Activated CD4-positive, alpha-beta T cell treated with anti-CD3 and anti-CD28 coated beads, Interleukin-2, amount 50 U/mL, for 4 hours (primary cell): ENCODE data around the gene AFF1.
"Not testable (repeated sequence)": the region's sequence is repeated elsewhere in the genome, so short reads cannot be mapped to it uniquely, and the experiment has no call there.

Experiments
- DNase-seq, 2 experiments: peaks; one replicate each; pipeline ENCODE4 v3.0.0-alpha.2; 2020

The AFF1 gene

GRCh38 chr4:87121341-87122065 is 186.7 kb downstream of the AFF1 start:
- no peak for DNase-seq

GRCh38 chr4:87122252-87122651 is 187.4 kb downstream of the AFF1 start:
- no peak for DNase-seq

- DNase-seq, result no peak
Measured at GRCh38 chr4:87126056-87126455, 191.2 kb downstream of the AFF1 start.

GRCh38 chr4:87128006-87128705 is 193.3 kb downstream of the AFF1 start:
- no peak for DNase-seq

GRCh38 chr4:87129681-87130080 is 194.9 kb downstream of the AFF1 start:
- no peak for DNase-seq

- no peak for DNase-seq
Measured at GRCh38 chr4:87130985-87131703, 196.3 kb downstream of the AFF1 start.

GRCh38 chr4:87132035-87132434 is 197.2 kb downstream of the AFF1 start:
- no peak for DNase-seq

GRCh38 chr4:87133183-87133582 is 198.4 kb downstream of the AFF1 start:
- no peak for DNase-seq

- no peak for DNase-seq
Measured at GRCh38 chr4:87134122-87134521, 199.3 kb downstream of the AFF1 start.

- DNase-seq, result no peak
Measured at GRCh38 chr4:87141428-87141827, 206.6 kb downstream of the AFF1 start.

- no peak for DNase-seq
Measured at GRCh38 chr4:87144356-87144755, 209.5 kb downstream of the AFF1 start.

- DNase-seq, result not testable (repeated sequence)
Measured at GRCh38 chr4:87145934-87146333, 211.1 kb downstream of the AFF1 start.

- no peak for DNase-seq
Measured at GRCh38 chr4:87147116-87147515, 212.3 kb downstream of the AFF1 start.

GRCh38 chr4:87150498-87151261 is 215.9 kb downstream of the AFF1 start:
- peak; percentile 15 to 17 for DNase-seq

- no peak for DNase-seq
Measured at GRCh38 chr4:87151730-87152129, 216.9 kb downstream of the AFF1 start.

GRCh38 chr4:87152310-87153041 is 217.7 kb downstream of the AFF1 start:
- DNase-seq, result no peak

GRCh38 chr4:87153078-87153870 is 218.5 kb downstream of the AFF1 start:
- DNase-seq, result no peak

GRCh38 chr4:87165892-87166291 is 231.1 kb downstream of the AFF1 start:
- DNase-seq, result no peak

GRCh38 chr4:87166296-87166854 is 231.6 kb downstream of the AFF1 start:
- no peak for DNase-seq

GRCh38 chr4:87171944-87172343 is 237.1 kb downstream of the AFF1 start:
- DNase-seq, result no peak

GRCh38 chr4:87174672-87175071 is 239.9 kb downstream of the AFF1 start:
- DNase-seq, result no peak
